GM21360 (cell line): ENCODE results near the gene SCUBE3.

ENCODE experiments used
- ATAC-seq: cut with Tn5 transposase; IDR thresholded peaks from one replicate; pipeline ENCODE4 v1.9.1; 2021; ENCODE audit warnings: mild to moderate bottlenecking, moderate library complexity; ENCODE audit not compliant: unreplicated experiment

The SCUBE3 gene

GRCh38 chr6:35264550-35265274, 51.0 kb downstream of the SCUBE3 start:
- ATAC-seq, result no peak

GRCh38 chr6:35265523-35265922, 51.8 kb downstream of the SCUBE3 start:
- no peak for ATAC-seq

- ATAC-seq, result no peak
These were observed 53.7 kb downstream of the SCUBE3 start for GRCh38 chr6:35267446-35267845.

- no peak for ATAC-seq
These were observed 54.1 kb downstream of the SCUBE3 start for GRCh38 chr6:35267897-35268296.

- no peak for ATAC-seq
These were observed 58.2 kb downstream of the SCUBE3 start for GRCh38 chr6:35272005-35272404.

GRCh38 chr6:35273822-35274559, 60.2 kb downstream of the SCUBE3 start:
- no peak for ATAC-seq

GRCh38 chr6:35275744-35276260, 62.0 kb downstream of the SCUBE3 start:
- ATAC-seq, result no peak

- ATAC-seq, result no peak
These were observed 65.0 kb downstream of the SCUBE3 start for GRCh38 chr6:35278708-35279107.

- no peak for ATAC-seq
These were observed 67.1 kb downstream of the SCUBE3 start for GRCh38 chr6:35280903-35281302.

- ATAC-seq, result no peak
These were observed 68.7 kb downstream of the SCUBE3 start for GRCh38 chr6:35282472-35282871.

- ATAC-seq, result no peak
These were observed 69.6 kb downstream of the SCUBE3 start for GRCh38 chr6:35283361-35283760.

GRCh38 chr6:35287671-35288396, 74.1 kb downstream of the SCUBE3 start:
- no peak for ATAC-seq

- no peak for ATAC-seq
These were observed 75.1 kb downstream of the SCUBE3 start for GRCh38 chr6:35288834-35289233.

GRCh38 chr6:35291491-35291890, 77.7 kb downstream of the SCUBE3 start:
- no peak for ATAC-seq

- no peak for ATAC-seq
These were observed 78.7 kb downstream of the SCUBE3 start for GRCh38 chr6:35292494-35292893.

- ATAC-seq, result no peak
These were observed 79.9 kb downstream of the SCUBE3 start for GRCh38 chr6:35293681-35294080.

- ATAC-seq, result no peak
These were observed 80.7 kb downstream of the SCUBE3 start for GRCh38 chr6:35294308-35294945.

- ATAC-seq, result no peak
These were observed 81.3 kb downstream of the SCUBE3 start for GRCh38 chr6:35295036-35295435.

GRCh38 chr6:35295521-35296315, 82.0 kb downstream of the SCUBE3 start:
- no peak for ATAC-seq

- ATAC-seq, result no peak
These were observed 83.3 kb downstream of the SCUBE3 start for GRCh38 chr6:35296931-35297600.
